GM18873 (cell line): ENCODE measurements around the gene KCNK4.

Source experiments
- ATAC-seq: cut with Tn5 transposase; IDR thresholded peaks from one replicate; pipeline ENCODE4 v1.9.1; 2021; ENCODE audit warnings: mild to moderate bottlenecking, moderate library complexity, moderate number of reproducible peaks; ENCODE audit not compliant: unreplicated experiment, low FRiP score

The KCNK4 gene

DNA sequence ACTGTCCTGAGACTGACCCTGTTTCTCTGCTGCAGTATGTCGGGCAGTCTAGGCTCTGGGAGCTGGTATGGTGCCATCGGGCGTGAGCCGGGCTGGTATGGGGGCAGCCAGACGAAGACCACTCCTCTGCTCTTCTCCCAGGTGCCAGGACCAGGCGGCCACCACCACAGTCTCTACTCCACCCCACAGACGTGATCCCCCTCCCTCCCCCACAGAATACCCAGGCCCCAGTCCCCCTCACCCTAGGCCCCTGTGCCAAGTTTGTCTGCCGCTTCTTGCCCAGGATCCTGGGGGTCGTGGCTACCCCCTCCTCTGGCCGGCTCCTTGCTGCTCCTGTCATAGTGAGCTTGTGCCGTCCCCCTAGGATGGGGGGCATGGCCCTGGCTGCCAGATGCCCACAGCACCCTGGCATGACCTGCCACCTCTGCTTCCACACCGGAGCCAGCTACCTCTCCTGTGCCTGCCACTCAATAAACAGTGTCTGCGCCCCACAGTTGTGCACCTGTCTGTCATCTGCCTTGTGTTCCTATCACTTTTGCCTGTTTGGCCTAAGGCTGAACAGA, 2.0 kb upstream of the KCNK4 start:
- ATAC-seq: no peak

DNA sequence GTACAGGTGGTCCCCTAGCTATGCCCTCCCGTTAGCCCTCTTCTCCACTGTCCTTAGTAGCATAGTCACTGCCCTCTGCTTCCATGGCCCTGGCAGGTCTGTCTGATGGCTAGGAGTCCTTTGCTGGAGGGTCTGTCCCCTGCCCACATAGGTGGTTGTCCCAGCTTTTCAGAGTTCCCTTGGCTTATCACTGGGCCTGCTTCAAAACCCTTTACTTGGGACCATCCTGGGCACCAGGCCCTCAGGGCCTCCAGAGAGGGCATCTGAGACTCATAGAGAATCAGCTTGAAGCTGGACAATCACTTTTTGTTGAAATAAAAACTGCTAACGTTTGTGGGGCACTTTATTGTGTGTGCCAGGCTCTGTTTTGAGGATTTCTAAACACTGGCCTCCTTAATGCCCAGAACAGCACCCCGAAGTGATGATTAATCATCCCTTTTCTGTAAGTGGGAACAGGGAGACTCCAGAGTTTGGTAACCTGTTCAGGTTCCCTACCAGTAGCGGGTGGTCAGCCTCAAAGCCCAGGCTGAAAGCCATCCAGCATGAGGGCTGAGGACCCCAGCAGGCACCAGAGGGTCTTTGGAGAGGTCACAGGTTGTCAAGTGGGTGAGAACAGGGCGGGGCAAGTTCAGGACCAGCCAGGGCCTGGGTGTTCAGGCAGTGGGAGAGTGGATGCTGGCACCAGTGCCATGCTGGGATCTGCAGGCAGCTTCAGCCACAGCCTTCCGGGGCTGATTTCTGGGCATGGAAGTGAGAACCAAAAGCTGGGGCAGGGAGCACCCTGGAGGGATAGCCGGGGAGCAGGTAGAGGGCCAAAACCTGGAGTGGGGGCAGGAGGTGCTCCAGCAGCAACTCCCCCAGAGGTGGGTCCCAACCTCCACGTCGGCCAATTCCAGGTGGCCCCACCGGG, 495 bp upstream of the KCNK4 start:
- no peak for ATAC-seq

DNA sequence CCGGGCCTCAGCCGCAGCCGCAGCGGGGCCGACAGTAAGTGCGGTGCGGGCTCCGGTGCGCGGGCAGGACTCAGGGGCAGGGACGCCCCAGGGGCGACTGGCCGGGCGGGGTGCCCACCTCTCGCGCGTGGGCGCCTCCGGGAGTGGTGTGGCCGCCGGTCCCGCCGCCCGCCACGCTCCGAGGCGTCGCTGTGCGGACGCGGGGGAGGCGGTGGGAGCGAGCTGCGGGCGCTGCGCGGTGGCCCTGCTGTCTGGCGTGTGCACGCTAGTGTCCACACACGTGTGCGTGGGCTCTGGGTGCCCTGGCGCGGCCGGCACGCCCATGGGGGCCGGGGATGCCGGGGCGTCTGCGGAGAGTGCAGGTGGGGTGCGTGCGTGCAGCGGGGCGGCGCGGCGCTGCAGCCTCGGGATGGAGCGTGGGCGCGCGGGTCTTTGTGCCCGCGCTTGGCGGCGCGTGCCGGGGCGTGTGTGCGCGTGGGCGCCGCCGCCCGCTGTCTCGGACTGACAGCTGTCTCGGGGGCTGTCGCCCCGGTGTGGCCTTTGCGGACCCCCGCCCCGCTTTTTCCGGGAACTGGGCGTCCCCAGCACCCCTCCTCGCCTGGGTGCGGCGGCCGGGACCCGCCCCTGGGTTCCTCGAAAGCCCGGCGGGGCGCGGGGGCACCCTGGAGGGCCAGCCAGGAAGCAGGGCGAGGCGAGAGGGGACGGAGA, 804 bp downstream of the KCNK4 start:
- ATAC-seq: no peak

DNA sequence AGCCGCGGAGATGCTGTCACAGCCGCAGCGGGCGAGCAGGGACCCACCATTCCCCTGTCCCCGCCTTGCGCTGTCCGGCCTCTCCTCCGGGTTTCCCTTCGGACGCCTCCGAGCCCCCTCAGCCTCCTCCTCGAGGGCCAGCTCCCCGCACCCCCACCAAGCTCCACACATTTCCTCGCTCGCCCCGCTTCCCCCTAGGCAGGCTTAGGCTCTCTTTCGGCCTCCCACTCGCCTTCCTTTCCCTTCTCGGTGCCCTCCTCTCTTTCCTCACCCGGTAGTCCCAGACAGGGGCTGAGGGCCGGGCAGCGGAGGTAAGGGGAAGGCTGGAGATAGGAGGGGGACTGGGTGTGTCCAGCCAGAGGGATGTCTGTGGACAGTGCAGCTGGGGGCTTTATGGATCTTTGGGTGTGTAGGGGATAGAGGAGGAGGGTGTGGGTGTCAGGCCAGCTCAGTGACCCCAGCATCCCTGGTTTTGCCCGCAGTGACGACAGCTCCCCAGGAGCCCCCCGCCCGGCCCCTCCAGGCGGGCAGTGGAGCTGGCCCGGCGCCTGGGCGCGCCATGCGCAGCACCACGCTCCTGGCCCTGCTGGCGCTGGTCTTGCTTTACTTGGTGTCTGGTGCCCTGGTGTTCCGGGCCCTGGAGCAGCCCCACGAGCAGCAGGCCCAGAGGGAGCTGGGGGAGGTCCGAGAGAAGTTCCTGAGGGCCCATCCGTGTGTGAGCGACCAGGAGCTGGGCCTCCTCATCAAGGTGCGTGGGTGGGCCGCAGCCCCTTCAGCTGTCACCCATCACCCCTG, 1.6 kb downstream of the KCNK4 start:
- no peak for ATAC-seq

DNA sequence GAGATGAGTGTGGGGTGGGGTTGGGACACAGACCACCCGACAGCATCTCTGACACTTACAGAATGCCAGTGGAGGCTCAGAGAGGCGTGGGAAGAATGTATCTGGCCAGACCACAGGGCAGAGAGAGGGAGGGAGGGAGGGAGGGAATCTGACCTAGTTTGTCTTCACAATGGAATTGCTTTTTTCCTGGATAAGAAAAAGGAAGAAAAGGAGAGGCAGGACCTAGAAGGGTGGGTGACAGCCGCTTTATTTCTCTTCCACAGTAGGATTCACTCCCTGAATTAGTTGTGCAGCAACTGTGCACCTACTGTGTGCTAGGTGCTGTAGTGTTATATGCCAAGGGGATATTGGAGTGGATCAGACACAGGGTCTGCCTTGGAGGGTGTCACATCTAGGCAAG, 3.7 kb downstream of the KCNK4 start:
- ATAC-seq: no peak

DNA sequence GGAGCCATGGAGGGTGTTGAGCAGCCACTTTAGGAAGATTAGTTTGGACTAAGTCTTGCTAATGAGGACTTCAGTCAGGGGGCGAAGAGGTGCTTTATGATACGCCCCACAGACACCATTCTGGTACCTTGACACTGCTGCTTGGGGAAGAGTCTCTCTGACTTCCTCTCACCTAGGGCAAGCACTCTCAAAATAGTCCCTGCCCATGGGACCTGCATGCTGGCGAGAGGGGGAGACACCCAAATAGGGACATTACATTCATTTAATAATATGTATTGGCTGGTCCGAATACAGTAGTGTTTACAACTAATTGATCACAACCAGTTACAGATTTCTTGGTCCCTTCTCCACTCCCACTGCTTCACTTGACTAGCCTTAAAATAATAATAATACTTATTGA, 4.7 kb downstream of the KCNK4 start:
- no peak for ATAC-seq

DNA sequence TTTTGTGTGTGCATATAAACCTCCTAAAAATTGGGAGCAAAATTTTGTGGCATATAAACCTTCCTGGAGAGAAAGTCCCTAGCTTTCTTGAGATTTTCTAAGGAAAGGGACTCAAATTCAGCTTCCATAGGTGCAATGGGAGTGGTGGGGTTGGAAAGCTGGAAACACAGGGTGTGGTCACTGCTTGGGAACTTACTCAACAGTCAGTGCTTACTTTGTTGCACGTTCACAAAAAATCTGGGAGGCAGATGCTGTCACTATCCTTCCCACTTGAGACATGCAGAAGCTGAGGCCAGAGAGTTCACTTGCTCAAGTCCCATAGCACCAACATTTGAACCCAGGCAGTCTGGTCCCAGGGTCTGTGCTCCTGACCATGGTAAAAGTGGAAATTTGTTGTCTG, 5.1 kb downstream of the KCNK4 start:
- no peak for ATAC-seq

DNA sequence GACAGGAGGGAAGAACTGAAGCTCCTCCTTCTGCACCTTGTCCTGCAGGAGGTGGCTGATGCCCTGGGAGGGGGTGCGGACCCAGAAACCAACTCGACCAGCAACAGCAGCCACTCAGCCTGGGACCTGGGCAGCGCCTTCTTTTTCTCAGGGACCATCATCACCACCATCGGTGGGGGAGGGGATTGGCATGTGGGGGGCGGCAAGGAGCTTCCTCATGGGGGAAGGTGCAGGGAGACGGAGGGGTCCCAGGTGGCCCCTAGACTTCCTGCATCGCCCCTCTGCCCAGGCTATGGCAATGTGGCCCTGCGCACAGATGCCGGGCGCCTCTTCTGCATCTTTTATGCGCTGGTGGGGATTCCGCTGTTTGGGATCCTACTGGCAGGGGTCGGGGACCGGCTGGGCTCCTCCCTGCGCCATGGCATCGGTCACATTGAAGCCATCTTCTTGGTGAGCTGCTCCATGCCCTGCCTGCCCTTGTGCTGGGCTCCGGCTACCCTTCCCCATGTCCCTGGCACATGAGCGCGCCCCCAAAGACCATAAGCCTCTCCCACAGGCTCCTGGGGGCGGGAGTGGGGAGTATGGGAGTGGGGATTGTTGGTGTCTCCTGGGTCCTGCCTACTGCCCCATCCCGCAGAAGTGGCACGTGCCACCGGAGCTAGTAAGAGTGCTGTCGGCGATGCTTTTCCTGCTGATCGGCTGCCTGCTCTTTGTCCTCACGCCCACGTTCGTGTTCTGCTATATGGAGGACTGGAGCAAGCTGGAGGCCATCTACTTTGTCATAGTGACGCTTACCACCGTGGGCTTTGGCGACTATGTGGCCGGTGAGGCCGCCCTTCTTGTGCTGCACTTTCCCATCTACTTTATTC, 6.0 kb downstream of the KCNK4 start:
- no peak for ATAC-seq

DNA sequence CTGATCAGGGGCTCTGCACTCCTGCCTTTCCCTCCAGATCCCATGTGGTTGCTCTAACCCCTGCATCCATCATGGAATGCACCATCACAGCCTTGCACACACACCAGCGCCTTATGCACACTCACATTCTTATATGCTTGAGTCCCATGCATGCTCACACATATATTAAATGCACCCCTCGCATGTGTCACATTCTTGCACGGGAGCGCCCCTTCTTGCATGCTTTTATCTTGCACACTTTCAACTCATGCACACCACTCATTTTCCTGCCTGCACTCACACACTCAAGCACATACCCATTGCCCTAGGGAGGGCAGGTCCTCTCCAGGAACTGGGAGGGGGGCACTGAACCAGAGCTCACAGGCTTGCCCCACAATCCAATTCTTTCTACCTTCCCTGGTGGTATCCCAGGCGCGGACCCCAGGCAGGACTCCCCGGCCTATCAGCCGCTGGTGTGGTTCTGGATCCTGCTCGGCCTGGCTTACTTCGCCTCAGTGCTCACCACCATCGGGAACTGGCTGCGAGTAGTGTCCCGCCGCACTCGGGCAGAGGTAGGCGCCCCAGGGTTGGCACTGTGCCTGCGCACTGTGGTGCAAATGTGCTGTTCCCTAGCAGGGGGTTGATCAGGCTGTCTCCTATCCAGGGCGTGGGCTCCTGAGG, 6.7 kb downstream of the KCNK4 start:
- no peak for ATAC-seq

DNA sequence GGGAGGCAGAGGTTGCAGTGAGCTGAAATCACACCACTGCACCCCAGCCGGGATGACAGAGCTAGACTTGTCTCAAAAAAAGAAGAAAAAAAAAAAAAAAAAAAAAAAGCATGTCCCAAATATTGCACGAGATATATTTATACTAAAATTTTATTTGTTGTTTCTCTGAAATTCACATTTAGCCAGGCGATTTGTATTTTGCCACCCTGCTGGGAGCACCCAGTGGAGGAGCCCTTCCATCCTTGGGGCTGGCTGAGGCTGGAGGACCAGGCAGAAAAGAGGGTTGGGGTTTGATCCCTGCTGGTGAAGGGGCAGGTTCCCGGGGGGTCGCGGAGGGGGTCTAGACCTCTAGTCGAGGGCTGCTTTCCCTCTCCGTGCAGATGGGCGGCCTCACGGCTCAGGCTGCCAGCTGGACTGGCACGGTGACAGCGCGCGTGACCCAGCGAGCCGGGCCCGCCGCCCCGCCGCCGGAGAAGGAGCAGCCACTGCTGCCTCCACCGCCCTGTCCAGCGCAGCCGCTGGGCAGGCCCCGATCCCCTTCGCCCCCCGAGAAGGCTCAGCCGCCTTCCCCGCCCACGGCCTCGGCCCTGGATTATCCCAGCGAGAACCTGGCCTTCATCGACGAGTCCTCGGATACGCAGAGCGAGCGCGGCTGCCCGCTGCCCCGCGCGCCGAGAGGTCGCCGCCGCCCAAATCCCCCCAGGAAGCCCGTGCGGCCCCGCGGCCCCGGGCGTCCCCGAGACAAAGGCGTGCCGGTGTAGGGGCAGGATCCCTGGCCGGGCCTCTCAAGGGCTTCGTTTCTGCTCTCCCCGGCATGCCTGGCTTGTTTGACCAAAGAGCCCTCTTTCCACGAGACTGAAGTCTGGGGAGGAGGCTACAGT, 8.1 kb downstream of the KCNK4 start:
- no peak for ATAC-seq

DNA sequence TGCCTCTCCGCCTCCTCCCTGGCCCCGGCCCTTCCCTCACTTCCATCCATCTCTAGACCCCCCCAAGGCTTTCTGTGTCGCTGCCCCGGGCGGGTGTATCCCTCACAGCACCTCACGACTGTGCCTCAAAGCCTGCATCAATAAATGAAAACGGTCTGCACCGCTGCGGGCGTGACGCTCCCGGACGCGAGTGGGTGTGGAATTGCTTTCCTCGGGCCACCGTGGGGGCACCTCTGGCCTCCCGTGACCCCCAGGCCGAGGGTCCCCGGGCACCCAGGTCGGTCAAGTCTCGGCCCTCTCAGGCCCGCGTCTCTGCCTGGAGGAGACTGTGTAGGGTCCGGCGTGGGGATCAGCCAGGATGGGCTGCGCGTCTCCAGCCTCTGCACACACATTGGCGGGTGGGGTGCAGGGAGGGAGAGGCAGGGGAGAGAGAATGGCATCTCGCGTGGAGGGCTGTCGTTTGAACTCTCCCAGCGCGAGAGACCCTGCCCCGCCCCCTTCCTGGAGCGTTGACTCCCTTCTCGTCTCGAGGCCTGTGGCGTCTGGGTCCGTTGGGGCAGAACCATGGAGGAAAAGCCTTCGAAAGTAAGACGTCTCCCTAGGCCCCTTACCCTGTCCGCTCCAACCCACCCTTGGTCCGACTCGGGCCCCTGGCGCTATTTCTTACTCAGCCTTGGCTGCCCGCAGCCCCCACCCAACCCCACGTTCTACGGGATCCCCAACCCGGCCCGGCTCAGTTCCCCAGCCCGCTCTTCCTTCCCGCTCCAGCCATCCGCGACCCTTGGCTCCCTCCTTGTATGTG, 8.9 kb downstream of the KCNK4 start, which contains the start of gene CATSPERZ:
CATSPERZ (plus strand) TSS at position 512 of the 802 bp plus-strand sequence; CDS start at position 565, 53 bp downstream.
- ATAC-seq: no peak

DNA sequence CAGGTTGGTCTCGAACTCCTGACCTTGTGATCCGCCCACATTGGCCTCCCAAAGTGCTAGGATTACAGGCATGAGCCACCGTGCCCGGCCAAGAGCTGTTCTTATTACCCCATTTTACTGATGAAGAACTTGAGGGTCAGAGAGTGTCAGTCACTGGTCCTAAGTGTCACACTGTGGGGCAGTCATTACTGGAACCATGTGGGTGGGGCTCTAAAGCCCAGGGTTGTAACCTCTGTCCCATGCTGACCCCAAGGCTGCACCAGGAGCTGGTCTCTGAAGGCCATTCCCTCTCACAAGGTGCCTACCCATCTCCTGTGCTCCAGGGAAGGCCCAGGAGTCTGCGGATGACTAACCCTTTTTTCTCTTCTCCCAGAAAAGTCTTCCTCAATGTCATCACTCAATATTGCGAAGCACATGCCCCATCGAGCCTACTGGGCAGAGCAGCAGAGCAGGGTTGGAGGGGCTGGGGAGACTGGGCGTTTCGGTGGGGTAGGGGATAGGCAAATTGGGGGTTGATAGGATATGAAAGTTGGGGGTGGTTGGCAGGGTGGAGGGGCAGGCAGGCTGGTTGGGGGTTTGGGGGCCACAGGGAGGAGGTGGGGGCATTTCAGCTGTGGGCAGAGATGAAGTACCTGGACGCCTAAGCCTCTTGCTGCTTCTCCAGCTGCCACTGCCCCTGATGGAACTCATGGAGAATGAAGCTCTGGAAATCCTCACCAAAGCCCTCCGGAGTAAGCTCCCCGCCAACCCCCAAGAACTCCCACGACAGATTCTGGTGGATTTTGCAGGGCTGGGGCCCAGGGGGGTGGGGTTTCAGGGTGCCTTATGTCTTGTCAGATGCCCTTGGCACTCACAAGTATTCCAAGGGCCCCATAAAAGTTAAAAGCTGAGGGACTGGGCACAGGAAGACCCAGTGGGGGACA, 12.3 kb downstream of the KCNK4 start:
- no peak for ATAC-seq

DNA sequence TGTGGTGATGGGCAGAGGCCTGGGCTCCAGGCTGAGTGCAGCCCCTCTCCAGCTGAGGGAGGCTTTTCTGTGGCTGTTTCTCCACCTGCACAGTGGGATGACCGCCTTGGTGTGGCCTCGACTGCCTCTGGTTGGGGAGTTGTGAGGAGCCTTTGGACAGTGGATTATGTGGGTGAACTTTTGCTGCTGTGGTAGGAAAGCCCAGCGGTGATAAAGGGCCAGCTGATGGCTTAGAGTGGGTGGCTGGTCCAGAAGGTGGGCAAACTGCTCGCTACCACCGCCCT, 12.9 kb downstream of the KCNK4 start:
- no peak for ATAC-seq

DNA sequence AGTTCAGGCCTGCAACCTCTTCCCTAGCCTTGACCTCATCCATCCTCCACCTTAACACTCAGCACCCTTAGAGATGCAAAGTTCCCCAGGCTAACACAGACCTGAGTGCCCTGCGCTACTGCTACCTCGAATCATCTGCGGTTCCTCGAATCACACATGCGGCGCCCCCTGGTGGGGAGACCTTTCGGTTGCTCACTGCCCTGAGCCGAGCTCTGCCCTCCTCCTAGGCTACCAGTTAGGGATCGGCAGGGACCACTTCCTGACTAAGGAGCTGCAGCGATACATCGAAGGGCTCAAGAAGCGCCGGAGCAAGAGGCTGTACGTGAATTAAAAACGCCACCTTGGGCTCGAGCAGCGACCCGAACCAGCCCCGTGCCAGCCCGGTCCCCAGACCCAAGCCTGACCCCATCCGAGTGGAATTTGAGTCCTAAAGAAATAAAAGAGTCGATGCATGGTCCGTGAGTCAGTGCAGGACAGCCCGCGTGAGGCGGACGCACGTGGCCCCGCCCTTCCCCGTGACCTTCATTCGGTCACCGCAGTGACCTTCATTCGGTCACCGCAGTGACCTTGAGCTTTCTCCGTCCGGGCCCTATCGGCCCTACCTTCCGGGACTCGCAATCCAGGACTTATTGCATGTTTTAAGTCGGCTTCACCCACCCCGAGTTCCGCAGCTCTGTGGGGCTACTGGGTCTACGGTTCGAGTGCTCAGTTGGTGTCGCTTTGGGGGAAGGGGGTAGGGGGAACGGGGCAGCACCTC, 13.4 kb downstream of the KCNK4 start:
- no peak for ATAC-seq

DNA sequence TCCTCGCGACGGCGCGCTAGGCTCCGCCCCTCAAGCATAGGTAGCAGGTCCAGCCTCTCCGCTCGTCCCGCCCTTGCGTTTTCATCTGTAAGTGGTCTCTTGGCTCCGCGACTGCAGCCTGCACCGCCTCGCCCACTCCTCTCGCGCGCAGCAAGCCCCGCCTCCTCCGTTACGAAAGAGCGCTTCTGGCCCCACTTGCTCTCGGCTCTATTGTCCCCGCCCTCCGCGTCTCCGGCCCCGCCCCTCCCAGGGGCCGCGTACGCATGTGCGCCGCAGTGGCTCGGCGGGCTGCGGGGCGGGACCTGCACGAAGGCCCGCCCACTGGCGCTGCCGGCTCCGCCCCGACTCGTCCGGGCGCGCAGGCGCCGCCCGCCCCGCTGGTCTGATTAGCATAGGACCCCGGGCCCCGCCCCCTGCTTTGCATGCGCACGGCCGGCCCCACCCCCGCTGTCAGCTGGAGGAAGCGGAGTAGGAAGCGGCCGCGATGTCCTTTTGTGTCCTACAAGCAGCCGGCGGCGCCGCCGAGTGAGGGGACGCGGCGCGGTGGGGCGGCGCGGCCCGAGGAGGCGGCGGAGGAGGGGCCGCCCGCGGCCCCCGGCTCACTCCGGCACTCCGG, 14.1 kb downstream of the KCNK4 start, which contains the start of gene ESRRA:
ESRRA (plus strand) TSS at position 450 of the 616 bp plus-strand sequence. CDS start 1,656 bp downstream, outside the sequence.
- ATAC-seq: peak; percentile 74
